ENCODE data around the gene RNF19B. TPM values are rescaled to one million over a fixed set of nuclear protein-coding genes. Genes with fewer than 3 reads are reported as not detected.

Gene RNF19B
- total RNA-seq, 1 donor from 2014 or later = 18.7 TPM

DNA sequence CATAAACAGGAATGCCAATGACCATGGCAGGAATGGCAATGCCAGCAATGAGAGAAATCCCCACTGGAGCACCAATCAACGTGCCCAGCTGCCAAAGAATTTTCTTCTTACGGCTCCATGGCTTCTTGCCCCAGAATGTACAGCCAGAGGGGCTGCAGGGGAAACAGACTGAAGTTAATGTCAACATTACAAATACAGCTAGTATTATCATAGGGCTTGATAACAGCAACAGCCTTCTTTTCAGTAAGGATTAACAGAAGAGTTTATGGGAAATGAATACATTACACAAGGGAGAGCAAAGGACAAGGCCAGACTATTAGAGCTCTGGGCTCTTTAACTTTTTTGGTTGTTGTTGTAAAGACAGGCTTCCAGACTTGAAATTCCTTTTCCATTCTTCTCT is 18.2 kb downstream of the RNF19B start:
- H3K4me1 Mint-ChIP-seq (ENCODE audit: low read depth, unreplicated experiment) = no peaks in the 10 kb centered on the region
- no peak for DNase-seq
- H3K27me3 Mint-ChIP-seq (ENCODE audit: unreplicated experiment) = peaks cover 2% of the 10 kb centered on the region
- H3K4me3 Mint-ChIP-seq (ENCODE audit: unreplicated experiment) = no peak overlapping the region
- H3K9me3 Mint-ChIP-seq (ENCODE audit: unreplicated experiment) = no peaks in the 10 kb centered on the region
- no peaks in the 10 kb centered on the region for H3K36me3 Mint-ChIP-seq (ENCODE audit: unreplicated experiment)
- TF ChIP-seq CTCF (IDR thresholded peaks at IDR 0.05; ENCODE audit: partially characterized antibody, unreplicated experiment) = no peak
- no peak overlapping the region for H3K27ac Mint-ChIP-seq (ENCODE audit: unreplicated experiment)

DNA sequence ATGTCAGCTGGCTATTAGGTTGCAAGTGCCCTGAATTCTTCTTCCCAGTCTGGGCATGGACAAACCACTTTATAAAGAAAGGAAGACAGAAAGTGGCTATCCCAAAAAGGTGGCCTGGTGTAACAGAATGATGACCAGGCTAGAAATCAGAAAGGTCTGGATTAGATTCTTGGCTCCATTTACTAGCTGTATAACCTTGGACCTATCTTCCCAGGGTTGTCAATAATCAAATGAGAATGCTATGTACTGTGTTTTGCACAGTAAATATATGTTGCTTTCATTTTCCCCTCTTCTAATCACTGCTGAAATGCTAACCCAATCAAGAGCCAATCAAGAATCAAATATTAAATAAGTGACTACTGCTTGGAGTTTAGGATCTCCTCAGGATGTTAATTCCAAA is 20.4 kb downstream of the RNF19B start:
- Mint-ChIP-seq H3K4me3 (ENCODE audit: unreplicated experiment) (no peak overlapping the region), H3K36me3 (ENCODE audit: unreplicated experiment) (no peaks in the 10 kb centered on the region), H3K4me1 (ENCODE audit: low read depth, unreplicated experiment) (peaks cover 7% of the 10 kb centered on the region), H3K9me3 (ENCODE audit: unreplicated experiment) (no peaks in the 10 kb centered on the region), H3K27me3 (ENCODE audit: unreplicated experiment) (no peaks in the 10 kb centered on the region), H3K27ac (ENCODE audit: unreplicated experiment) (no peak overlapping the region)
- DNase-seq = no peak
- TF ChIP-seq CTCF (IDR thresholded peaks at IDR 0.05; ENCODE audit: partially characterized antibody, unreplicated experiment) = no peak

DNA sequence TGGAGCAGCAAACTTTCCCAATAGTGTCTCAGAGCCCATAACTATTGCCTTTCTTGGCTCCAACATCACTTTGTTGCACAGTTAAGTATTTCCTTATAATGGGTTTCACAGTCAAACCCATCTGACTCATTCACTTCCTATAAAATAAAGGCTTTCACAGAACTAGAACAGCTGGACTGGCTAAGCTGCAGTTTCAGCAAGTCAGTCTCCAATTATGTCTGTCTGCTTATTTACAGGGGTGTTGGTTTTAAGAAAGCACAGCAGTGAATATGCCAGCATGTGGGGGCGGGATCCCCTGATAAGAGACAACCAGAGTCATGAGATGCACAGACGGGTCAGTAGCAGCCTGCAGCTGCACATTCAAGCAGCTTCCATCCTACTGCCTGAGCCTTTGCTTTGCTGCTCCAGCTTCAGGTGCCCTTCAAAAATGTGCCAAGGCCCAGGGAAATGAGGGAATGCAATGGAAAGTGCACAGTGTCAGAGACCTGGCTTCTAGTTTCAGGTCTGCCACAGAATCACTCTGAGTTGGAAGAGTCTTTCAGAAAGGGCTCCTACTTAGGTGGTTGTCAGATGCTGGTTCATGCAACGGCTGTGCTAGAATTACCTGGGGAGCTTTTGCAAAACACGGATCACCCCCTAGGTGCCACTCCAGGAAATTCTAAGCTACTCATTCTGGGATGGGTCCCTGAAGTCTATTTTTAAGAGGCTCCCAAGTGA is 24.8 kb downstream of the RNF19B start:
- peaks cover 7% of the 10 kb centered on the region for H3K4me1 Mint-ChIP-seq (ENCODE audit: low read depth, unreplicated experiment)

GRCh38 chr1:32937061-32937460 is 27.5 kb downstream of the RNF19B start:
- no peak overlapping the region for H3K27ac Mint-ChIP-seq (ENCODE audit: unreplicated experiment)
- peaks cover 7% of the 10 kb centered on the region for H3K4me1 Mint-ChIP-seq (ENCODE audit: low read depth, unreplicated experiment)
- H3K27me3 Mint-ChIP-seq (ENCODE audit: unreplicated experiment) = peaks cover 2% of the 10 kb centered on the region
- H3K36me3 Mint-ChIP-seq (ENCODE audit: unreplicated experiment) = peaks cover 9% of the 10 kb centered on the region
- DNase-seq = no peak
- H3K9me3 Mint-ChIP-seq (ENCODE audit: unreplicated experiment) = no peaks in the 10 kb centered on the region
- no peak overlapping the region for H3K4me3 Mint-ChIP-seq (ENCODE audit: unreplicated experiment)
- TF ChIP-seq CTCF (IDR thresholded peaks at IDR 0.05; ENCODE audit: partially characterized antibody, unreplicated experiment) = no peak

More for the DNA sequence above, 24.8 kb downstream of the RNF19B start:
- no peak overlapping the region for H3K4me3 Mint-ChIP-seq (ENCODE audit: unreplicated experiment)
- peaks cover 9% of the 10 kb centered on the region for H3K36me3 Mint-ChIP-seq (ENCODE audit: unreplicated experiment)
- no peak overlapping the region for H3K27ac Mint-ChIP-seq (ENCODE audit: unreplicated experiment)
- no peak for TF ChIP-seq CTCF (IDR thresholded peaks at IDR 0.05; ENCODE audit: partially characterized antibody, unreplicated experiment)
- no peaks in the 10 kb centered on the region for H3K9me3 Mint-ChIP-seq (ENCODE audit: unreplicated experiment)
- H3K27me3 Mint-ChIP-seq (ENCODE audit: unreplicated experiment) = peaks cover 2% of the 10 kb centered on the region
- DNase-seq = no peak

- no peak overlapping the region for H3K4me3 Mint-ChIP-seq (ENCODE audit: unreplicated experiment)
- peaks cover 9% of the 10 kb centered on the region for H3K36me3 Mint-ChIP-seq (ENCODE audit: unreplicated experiment)
- H3K27me3 Mint-ChIP-seq (ENCODE audit: unreplicated experiment) = peaks cover 2% of the 10 kb centered on the region
- no peak for TF ChIP-seq CTCF (IDR thresholded peaks at IDR 0.05; ENCODE audit: partially characterized antibody, unreplicated experiment)
- no peaks in the 10 kb centered on the region for H3K4me1 Mint-ChIP-seq (ENCODE audit: low read depth, unreplicated experiment)
- DNase-seq = no peak
- H3K27ac Mint-ChIP-seq (ENCODE audit: unreplicated experiment) = no peak overlapping the region
- H3K9me3 Mint-ChIP-seq (ENCODE audit: unreplicated experiment) = no peaks in the 10 kb centered on the region
Observed at GRCh38 chr1:32934535-32934934, 30.1 kb downstream of the RNF19B start.

All from glutamatergic neuron (in vitro differentiated cells).